ENCODE data around the gene ACTR2.

GRCh38 chr2:65268957-65269356, 41.3 kb downstream of the ACTR2 start:
- TF ChIP-seq CTCF (IDR thresholded peaks at IDR 0.05; ENCODE audit: low read depth, low read length) = no peak
- no peak for TF ChIP-seq EZH2phosphoT487 (IDR thresholded peaks at IDR 0.05; ENCODE audit: low read depth)

Data from OCI-LY3 (cell line).